Endodermal cell (in vitro differentiated cells): ENCODE results near the gene PRKCA. TPM values are rescaled to one million over a fixed set of nuclear protein-coding genes. Genes with fewer than 3 reads are reported as not detected.

Experiments
- DNase-seq: peaks from one replicate; pipeline ENCODE4 v3.0.0-alpha.2; 2017
- H3K27ac ChIP-seq: 2 replicates; pipeline ENCODE4 v1.5.1; 2013; ENCODE audit warnings: mild to moderate bottlenecking, low read depth, low read length, moderate library complexity
- H3K27me3 ChIP-seq: 2 replicates; pipeline ENCODE4 v1.6.1; 2013; ENCODE audit warnings: mild to moderate bottlenecking, low read length, moderate library complexity; ENCODE audit not compliant: insufficient read depth, control insufficient read depth, poor library complexity, severe bottlenecking
- H3K36me3 ChIP-seq: 2 replicates; pipeline ENCODE4 v1.7.0; 2013; ENCODE audit warnings: mild to moderate bottlenecking, low read length, moderate library complexity; ENCODE audit not compliant: control insufficient read depth, insufficient read depth
- H3K4me1 ChIP-seq: one replicate; pipeline ENCODE4 v1.7.0; 2013; ENCODE audit warnings: low read length; ENCODE audit not compliant: control insufficient read depth, insufficient read depth
- H3K4me3 ChIP-seq: 2 replicates; pipeline ENCODE4 v1.5.1; 2013; ENCODE audit warnings: mild to moderate bottlenecking, low read length, moderate library complexity
- H3K9ac ChIP-seq: 2 replicates; pipeline ENCODE4 v1.6.1; 2013; ENCODE audit warnings: mild to moderate bottlenecking, low read length, moderate library complexity; ENCODE audit not compliant: poor library complexity, severe bottlenecking; ENCODE audit errors: extremely low read depth
- H3K9me3 ChIP-seq: 2 replicates; pipeline ENCODE4 v1.6.1; 2013; ENCODE audit warnings: mild to moderate bottlenecking, low read length, moderate library complexity; ENCODE audit not compliant: control insufficient read depth
- H3K27ac Mint-ChIP-seq: 2 replicates; pipeline ENCODE4 v1.8.0; 2020; ENCODE audit warnings: mixed read lengths
- H3K27me3 Mint-ChIP-seq: 2 replicates; pipeline ENCODE4 v1.8.0; 2021; ENCODE audit warnings: mild to moderate bottlenecking, mixed read lengths; ENCODE audit not compliant: insufficient read depth
- H3K36me3 Mint-ChIP-seq: 2 replicates; pipeline ENCODE4 v1.8.0; 2020; ENCODE audit warnings: low read depth, mixed read lengths
- H3K4me1 Mint-ChIP-seq: 2 replicates; pipeline ENCODE4 v1.8.0; 2020; ENCODE audit warnings: mixed read lengths
- H3K4me3 Mint-ChIP-seq: 2 replicates; pipeline ENCODE4 v1.8.0; 2020; ENCODE audit warnings: mild to moderate bottlenecking, moderate library complexity, mixed read lengths
- H3K9me3 Mint-ChIP-seq: 2 replicates; pipeline ENCODE4 v1.8.0; 2020; ENCODE audit warnings: mild to moderate bottlenecking, mixed read lengths
- CTCF ChIP-seq: fragments of 200-600 bp; sonication (generic); conservative IDR thresholded peaks from 2 replicates; pipeline ENCODE4 v1.5.0; 2021; ENCODE audit warnings: antibody characterized with exemption, mild to moderate bottlenecking
- WGBS, 2 experiments: methylation state at CpG; one replicate each; pipeline versions ENCODE4 v1.1.5 to v1.1.7; 2013; ENCODE audit warnings: missing lambda C conversion rate in 2 of 2, mixed read lengths in 1 of 2; ENCODE audit not compliant: insufficient coverage in 1 of 2, insufficient read length in 1 of 2; 5-methylcytosine and 5-hydroxymethylcytosine counted together
- total RNA-seq, 2 donors: library from RNA; stranded (reverse); fragmentation: NEBNext Ultra II Directional in 1 of 2; extraction: Animal tissue kit (Norgen Biotek cat#: 25700) in 1 of 2; gene quantifications; 2 replicates in 1 of 2; 3 replicates in 1 of 2; pipeline ENCODE4 v1.2.1, GENCODE V29; 2021

The PRKCA gene
- total RNA-seq, 2 donors from 2014 or later = 8.7 to 14.6 TPM

DNA sequence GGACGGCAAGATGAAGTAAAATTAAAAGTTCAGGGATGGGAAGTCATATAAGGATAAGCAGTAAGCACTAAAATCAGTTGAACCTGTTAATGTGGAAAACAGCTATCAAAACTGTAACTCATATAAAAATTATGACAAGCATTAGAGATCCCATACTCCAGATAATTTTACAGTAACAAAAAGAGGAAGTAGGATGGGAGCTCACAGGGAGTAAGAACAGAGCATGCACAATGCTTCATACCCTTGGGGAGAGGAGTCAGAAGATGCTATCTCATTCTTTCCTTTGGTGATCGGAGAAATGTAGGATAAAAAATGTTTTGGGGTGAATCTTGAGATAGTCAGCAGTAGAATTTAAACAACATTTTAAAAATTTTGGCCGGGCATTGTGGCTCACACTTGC is 367.8 kb downstream of the PRKCA start:
- H3K9me3 Mint-ChIP-seq = peaks cover 4% of the 10 kb centered on the region
- Histone ChIP-seq H3K4me3 (no peak overlapping the region), H3K9ac (no peak overlapping the region), H3K9me3 (no peaks in the 10 kb centered on the region), H3K4me1 (no peaks in the 10 kb centered on the region), H3K27ac (no peak overlapping the region), H3K27me3 (no peaks in the 10 kb centered on the region), H3K36me3 (no peaks in the 10 kb centered on the region)
- no peak overlapping the region for H3K4me3 Mint-ChIP-seq
- peaks cover 4% of the 10 kb centered on the region for H3K36me3 Mint-ChIP-seq
- no peak for TF ChIP-seq CTCF
- H3K27ac Mint-ChIP-seq = no peak overlapping the region
- WGBS, 2 experiments = 94 to 100% methylated on average over 3 of the region's 3 CpGs
- H3K27me3 Mint-ChIP-seq = no peaks in the 10 kb centered on the region
- peaks cover 11% of the 10 kb centered on the region for H3K4me1 Mint-ChIP-seq
- DNase-seq = no peak

DNA sequence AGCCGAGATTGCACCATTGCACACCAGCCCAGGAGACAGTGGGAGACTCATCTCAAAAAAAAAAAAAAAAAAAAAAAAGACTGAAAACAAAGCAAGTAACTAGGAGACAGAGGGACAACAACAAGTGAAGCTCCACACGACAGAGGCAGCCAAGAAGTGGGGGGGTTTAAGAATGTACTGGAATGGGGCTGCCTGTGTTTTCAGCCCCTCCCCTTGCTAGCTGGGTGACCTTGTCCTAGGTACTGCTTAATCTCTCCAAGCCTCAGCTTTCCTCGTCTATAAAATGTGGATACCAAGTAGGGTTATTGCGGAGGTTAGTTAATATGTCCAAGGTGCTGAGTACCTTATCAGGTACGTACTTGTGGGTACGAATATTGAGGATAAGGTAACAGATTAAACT is 368.7 kb downstream of the PRKCA start:
- Histone ChIP-seq H3K36me3 (no peaks in the 10 kb centered on the region), H3K4me1 (no peaks in the 10 kb centered on the region), H3K27ac (no peak overlapping the region), H3K9me3 (no peaks in the 10 kb centered on the region), H3K4me3 (no peak overlapping the region), H3K27me3 (no peaks in the 10 kb centered on the region), H3K9ac (no peak overlapping the region)
- peaks cover 4% of the 10 kb centered on the region for H3K9me3 Mint-ChIP-seq
- no peak for TF ChIP-seq CTCF
- H3K4me1 Mint-ChIP-seq = peaks cover 15% of the 10 kb centered on the region
- H3K4me3 Mint-ChIP-seq = no peak overlapping the region
- no peaks in the 10 kb centered on the region for H3K27me3 Mint-ChIP-seq
- no peak for DNase-seq
- H3K36me3 Mint-ChIP-seq = peaks cover 4% of the 10 kb centered on the region
- H3K27ac Mint-ChIP-seq = no peak overlapping the region
- 91 to 98% methylated on average over 4 to 6 of the region's 6 CpGs for WGBS, 2 experiments

DNA sequence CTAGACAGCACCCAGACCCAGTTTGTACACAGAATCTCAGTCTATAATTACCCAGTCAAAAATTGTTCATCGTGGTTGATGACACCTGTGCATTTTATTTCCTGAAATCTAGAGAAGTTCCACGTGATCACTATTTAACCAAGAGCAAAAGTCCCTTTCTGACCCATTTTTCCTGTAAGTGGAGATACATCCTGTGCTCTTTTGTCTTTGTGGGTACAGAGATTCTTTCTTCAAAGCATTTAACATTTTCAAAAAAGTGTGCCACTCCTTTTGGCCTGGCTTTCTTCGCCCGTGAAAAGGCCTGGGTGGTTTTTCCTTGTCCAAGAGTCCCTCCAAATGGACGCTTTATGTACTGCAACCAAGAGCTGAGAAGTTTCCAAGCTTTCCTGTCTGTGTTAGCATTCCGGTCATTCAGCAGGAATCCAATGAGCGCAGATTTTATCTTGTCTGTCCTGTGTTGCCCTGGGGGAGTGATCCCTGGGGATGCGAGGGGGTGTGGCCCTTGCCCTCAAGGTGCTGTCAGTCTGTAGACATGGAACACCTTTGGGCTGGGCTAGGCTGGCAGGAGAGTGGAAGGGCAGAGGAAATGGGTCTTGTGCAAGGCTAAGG is 371.4 kb downstream of the PRKCA start:
- Histone ChIP-seq H3K36me3 (no peaks in the 10 kb centered on the region), H3K4me1 (no peaks in the 10 kb centered on the region), H3K27ac (no peak overlapping the region), H3K4me3 (no peak overlapping the region), H3K9ac (no peak overlapping the region), H3K27me3 (no peaks in the 10 kb centered on the region), H3K9me3 (no peaks in the 10 kb centered on the region)
- no peak overlapping the region for H3K4me3 Mint-ChIP-seq
- peaks cover 11% of the 10 kb centered on the region for H3K4me1 Mint-ChIP-seq
- DNase-seq = peak; percentile 87
- WGBS, 2 experiments = 54 to 60% methylated on average over 6 to 8 of the region's 8 CpGs
- H3K27me3 Mint-ChIP-seq = no peaks in the 10 kb centered on the region
- peaks cover 11% of the 10 kb centered on the region for H3K9me3 Mint-ChIP-seq
- H3K36me3 Mint-ChIP-seq = peaks cover 4% of the 10 kb centered on the region
- peak; percentile 86 for TF ChIP-seq CTCF
- no peak overlapping the region for H3K27ac Mint-ChIP-seq
